MCF 10A (cell line): ENCODE results near the gene MYO3A. TPM values are rescaled to one million over a fixed set of nuclear protein-coding genes. Genes with fewer than 3 reads are reported as not detected.

Source experiments
- BruUV-seq: library from RNA; stranded (reverse); fragments of 400-500 nt; replicated peaks from 2 replicates; lab custom pipeline; 2021; lab: Mats Ljungman, UMichigan
- CTCF ChIA-PET: fragments of 300-600 bp; sonication (Branson Sonifier 250); formaldehyde crosslinking; extraction: SDS; loops from one replicate; lab custom pipeline; 2021; ENCODE audit warnings: antibody characterized with exemption, inconsistent platforms; lab: Yijun Ruan, JAX
- POLR2A ChIA-PET: fragments of 300-600, 350-650 bp; sonication (Branson Sonifier 250); formaldehyde crosslinking; extraction: SDS; loops from one replicate; lab custom pipeline; 2020; ENCODE audit warnings: antibody characterized with exemption, inconsistent platforms; lab: Yijun Ruan, JAX
- DNase-seq: peaks from one replicate; pipeline ENCODE4 v3.0.0-alpha.2; 2018; ENCODE audit not compliant: unreplicated experiment
- H3K27ac Mint-ChIP-seq: one replicate; pipeline ENCODE4 v1.8.0; 2022; ENCODE audit warnings: mild to moderate bottlenecking, low read depth, mixed read lengths; ENCODE audit not compliant: unreplicated experiment
- H3K27me3 Mint-ChIP-seq: one replicate; pipeline ENCODE4 v1.8.0; 2022; ENCODE audit warnings: mixed read lengths; ENCODE audit not compliant: insufficient read depth, unreplicated experiment
- H3K36me3 Mint-ChIP-seq: one replicate; pipeline ENCODE4 v1.8.0; 2022; ENCODE audit warnings: mild to moderate bottlenecking, moderate library complexity, mixed read lengths; ENCODE audit not compliant: insufficient read depth, unreplicated experiment
- H3K4me1 Mint-ChIP-seq: one replicate; pipeline ENCODE4 v1.8.0; 2022; ENCODE audit warnings: mixed read lengths; ENCODE audit not compliant: insufficient read depth, unreplicated experiment
- H3K4me3 Mint-ChIP-seq: one replicate; pipeline ENCODE4 v1.8.0; 2022; ENCODE audit warnings: mild to moderate bottlenecking, moderate library complexity, mixed read lengths; ENCODE audit not compliant: unreplicated experiment
- H3K9me3 Mint-ChIP-seq: one replicate; pipeline ENCODE4 v1.8.0; 2022; ENCODE audit warnings: mixed read lengths; ENCODE audit not compliant: unreplicated experiment
- CTCF ChIP-seq: fragments of 200-600 bp; IDR thresholded peaks from one replicate; pipeline ENCODE4 v1.8.0; 2022; ENCODE audit warnings: antibody characterized with exemption, mild to moderate bottlenecking; ENCODE audit not compliant: unreplicated experiment
- intact Hi-C: fragments of 100-400 bp; cut with micrococcal nuclease; formaldehyde crosslinking; loops from 2 replicates; pipeline ENCODE4 v1.14.1; 2022
- total RNA-seq: library from RNA; stranded (reverse); gene quantifications from 2 replicates; pipeline ENCODE4 v1.2.3, GENCODE V29; 2022

MYO3A gene
- total RNA-seq, 1 experiment from 2014 or later = not detected

- intact Hi-C loops = no loop called here
- ChIA-PET POLR2A (no interaction called here), CTCF (no interaction called here)
- Mint-ChIP-seq H3K4me1 (no peaks in the 10 kb centered on the region), H3K27ac (no peak overlapping the region), H3K27me3 (no peaks in the 10 kb centered on the region), H3K36me3 (no peaks in the 10 kb centered on the region), H3K9me3 (no peaks in the 10 kb centered on the region), H3K4me3 (no peak overlapping the region)
- BruUV-seq = no TSS peak
- no peak for DNase-seq
- no peak for TF ChIP-seq CTCF
These were observed 264.1 kb downstream of the MYO3A start for GRCh38 chr10:26198119-26198518.

- POLR2A ChIA-PET = no interaction called here
- H3K27ac Mint-ChIP-seq = no peak overlapping the region
- no peaks in the 10 kb centered on the region for H3K36me3 Mint-ChIP-seq
- DNase-seq = no peak
- H3K4me1 Mint-ChIP-seq = no peaks in the 10 kb centered on the region
- H3K9me3 Mint-ChIP-seq = no peaks in the 10 kb centered on the region
- H3K4me3 Mint-ChIP-seq = no peak overlapping the region
- no peak for TF ChIP-seq CTCF
- CTCF ChIA-PET = no interaction called here
- BruUV-seq = no TSS peak
- peaks cover 14% of the 10 kb centered on the region for H3K27me3 Mint-ChIP-seq
- intact Hi-C loops = no loop called here
These were observed 265.8 kb downstream of the MYO3A start for GRCh38 chr10:26199841-26200240.

- H3K4me1 Mint-ChIP-seq = no peaks in the 10 kb centered on the region
- intact Hi-C loops = no loop called here
- POLR2A ChIA-PET = no interaction called here
- BruUV-seq = no TSS peak
- TF ChIP-seq CTCF = no peak
- no peak overlapping the region for H3K27ac Mint-ChIP-seq
- no peak for DNase-seq
- peaks cover 7% of the 10 kb centered on the region for H3K9me3 Mint-ChIP-seq
- H3K36me3 Mint-ChIP-seq = peaks cover 6% of the 10 kb centered on the region
- CTCF ChIA-PET = no interaction called here
- peaks cover 15% of the 10 kb centered on the region for H3K27me3 Mint-ChIP-seq
- H3K4me3 Mint-ChIP-seq = no peak overlapping the region
These were observed 271.2 kb downstream of the MYO3A start for GRCh38 chr10:26205223-26205622.

GRCh38 chr10:26211781-26212444, 277.9 kb downstream of the MYO3A start:
- intact Hi-C loops = no loop called here
- Mint-ChIP-seq H3K27ac (no peak overlapping the region), H3K27me3 (peaks cover 19% of the 10 kb centered on the region), H3K4me3 (no peak overlapping the region), H3K4me1 (no peaks in the 10 kb centered on the region), H3K9me3 (peaks cover 12% of the 10 kb centered on the region), H3K36me3 (peaks cover 6% of the 10 kb centered on the region)
- BruUV-seq = no TSS peak
- POLR2A ChIA-PET = no interaction called here
- DNase-seq = no peak
- TF ChIP-seq CTCF = no peak
- CTCF ChIA-PET = no interaction called here
